HL-60/S4 (cell line): ENCODE measurements around the gene APP.
"Not testable (repeated sequence)": the region's sequence is repeated elsewhere in the genome, so short reads cannot be mapped to it uniquely, and the experiment has no call there.

Experiments used
- in situ Hi-C: fragments of 300-500 bp; cut with MboI; formaldehyde crosslinking; loops from 2 replicates; pipeline ENCODE4 v1.14.3; 2022; ENCODE audit warnings: low sequenced_read_pairs

The APP gene

GRCh38 chr21:26100573-26100972 lies 70.0 kb downstream of the APP start:
- in situ Hi-C loops = no loop called here

- in situ Hi-C loops = no loop called here
Observed at GRCh38 chr21:26099610-26100219, 70.9 kb downstream of the APP start.

GRCh38 chr21:26098772-26099397 lies 71.7 kb downstream of the APP start:
- in situ Hi-C loops = no loop called here

- in situ Hi-C loops = no loop called here
Observed at GRCh38 chr21:26097475-26097874, 73.1 kb downstream of the APP start.

- in situ Hi-C loops = no loop called here
Observed at GRCh38 chr21:26096494-26097371, 73.8 kb downstream of the APP start.

- in situ Hi-C loops = no loop called here
Observed at GRCh38 chr21:26095131-26095530, 75.4 kb downstream of the APP start.

GRCh38 chr21:26093122-26093521 lies 77.4 kb downstream of the APP start:
- in situ Hi-C loops = no loop called here

GRCh38 chr21:26091480-26092018 lies 79.0 kb downstream of the APP start:
- in situ Hi-C loops = no loop called here

GRCh38 chr21:26089730-26090129 lies 80.8 kb downstream of the APP start:
- in situ Hi-C loops = no loop called here

GRCh38 chr21:26087223-26087918 lies 83.2 kb downstream of the APP start:
- in situ Hi-C loops = no loop called here

GRCh38 chr21:26085882-26086281 lies 84.7 kb downstream of the APP start:
- in situ Hi-C loops = no loop called here

GRCh38 chr21:26085127-26085526 lies 85.4 kb downstream of the APP start:
- in situ Hi-C loops = no loop called here

- in situ Hi-C loops = no loop called here
Observed at GRCh38 chr21:26082549-26082948, 88.0 kb downstream of the APP start.

GRCh38 chr21:26081175-26081760 lies 89.3 kb downstream of the APP start:
- in situ Hi-C loops = not testable (repeated sequence)

GRCh38 chr21:26080211-26080610 lies 90.4 kb downstream of the APP start:
- in situ Hi-C loops = no loop called here

GRCh38 chr21:26079366-26079765 lies 91.2 kb downstream of the APP start:
- in situ Hi-C loops = no loop called here

- in situ Hi-C loops = no loop called here
Observed at GRCh38 chr21:26077521-26077920, 93.0 kb downstream of the APP start.

- in situ Hi-C loops = no loop called here
Observed at GRCh38 chr21:26072666-26073615, 97.6 kb downstream of the APP start.

GRCh38 chr21:26070822-26071425 lies 99.6 kb downstream of the APP start:
- in situ Hi-C loops = no loop called here
